ENCODE results near the gene KIRREL3. TPM values are rescaled to one million over a fixed set of nuclear protein-coding genes. Genes with fewer than 3 reads are reported as not detected.
A peak's percentile ranks its signal among the peaks of the same experiment; 100 is the strongest.

The KIRREL3 gene
- total RNA-seq, 2 donors from 2014 or later = not detected

DNA sequence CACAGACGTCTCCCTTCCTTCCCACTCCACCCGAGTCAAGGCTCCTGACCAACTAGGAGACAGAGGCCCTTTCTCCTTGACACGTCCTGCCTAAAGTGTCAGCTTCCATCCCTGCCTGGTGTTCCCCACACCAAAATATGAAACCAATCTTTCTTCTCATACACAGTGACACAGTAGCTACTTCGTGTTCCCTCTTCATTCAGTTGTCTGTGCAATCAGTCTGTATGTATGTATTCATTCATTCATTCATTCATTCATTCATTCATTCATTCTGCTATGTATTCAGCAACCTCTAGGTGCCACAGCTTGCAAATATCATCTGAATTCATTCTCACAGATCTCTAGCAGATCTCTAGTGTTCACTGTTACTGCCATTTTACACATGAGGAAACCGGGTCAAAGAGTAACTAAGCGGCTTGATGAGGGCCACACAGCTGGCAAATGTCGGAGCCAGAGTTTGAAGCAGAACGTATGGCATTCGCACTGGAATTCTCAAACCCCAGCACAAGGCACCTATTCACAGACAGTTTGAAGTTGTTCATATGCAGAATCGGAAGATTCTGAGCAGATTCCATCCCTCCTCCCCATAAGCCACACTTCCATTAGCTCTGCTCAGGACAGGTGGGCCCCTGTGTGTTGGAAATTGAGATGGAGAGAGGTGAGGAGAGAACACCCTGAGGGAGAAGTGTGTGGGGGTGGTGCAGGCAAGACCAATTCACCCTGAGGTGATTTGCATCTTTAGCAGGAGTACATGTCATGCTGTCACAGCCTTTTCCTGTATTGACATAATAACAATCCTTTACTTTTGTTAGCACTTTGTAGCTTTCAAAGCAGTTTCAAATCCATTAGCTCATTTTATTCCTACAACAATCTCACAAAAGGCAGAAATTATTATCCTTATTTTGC, 369.4 kb downstream of the KIRREL3 start:
- H3K27ac Mint-ChIP-seq = no peak overlapping the region
- H3K9me3 Mint-ChIP-seq = no peaks in the 10 kb centered on the region
- no peaks in the 10 kb centered on the region for H3K36me3 Mint-ChIP-seq
- no peak for ATAC-seq
- no peak for DNase-seq (ENCODE audit: low spot score in 2 of 2)

DNA sequence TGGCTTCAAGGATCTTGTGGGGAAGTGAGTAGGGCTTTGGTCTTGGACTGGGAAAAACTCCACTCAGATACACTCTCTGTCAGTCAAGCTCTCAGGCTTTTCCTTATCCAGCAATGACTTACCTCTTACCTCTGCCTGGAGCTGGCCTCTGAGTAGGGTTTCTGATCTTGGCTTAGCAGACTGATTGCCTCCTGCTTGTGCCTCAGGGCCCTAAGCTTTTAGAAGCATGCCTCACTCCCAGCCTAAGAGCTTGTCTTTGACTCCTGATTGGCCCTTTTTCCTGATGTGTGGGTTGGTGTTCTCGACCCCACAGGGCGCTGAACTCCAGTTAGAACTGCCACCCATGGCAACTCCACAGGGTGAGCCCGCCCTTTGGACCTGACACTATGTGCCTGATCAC, 370.1 kb downstream of the KIRREL3 start:
- H3K27ac Mint-ChIP-seq = no peak overlapping the region
- DNase-seq (ENCODE audit: low spot score in 2 of 2) (no peak), ATAC-seq (no peak)
- no peaks in the 10 kb centered on the region for H3K36me3 Mint-ChIP-seq
- no peaks in the 10 kb centered on the region for H3K9me3 Mint-ChIP-seq

DNA sequence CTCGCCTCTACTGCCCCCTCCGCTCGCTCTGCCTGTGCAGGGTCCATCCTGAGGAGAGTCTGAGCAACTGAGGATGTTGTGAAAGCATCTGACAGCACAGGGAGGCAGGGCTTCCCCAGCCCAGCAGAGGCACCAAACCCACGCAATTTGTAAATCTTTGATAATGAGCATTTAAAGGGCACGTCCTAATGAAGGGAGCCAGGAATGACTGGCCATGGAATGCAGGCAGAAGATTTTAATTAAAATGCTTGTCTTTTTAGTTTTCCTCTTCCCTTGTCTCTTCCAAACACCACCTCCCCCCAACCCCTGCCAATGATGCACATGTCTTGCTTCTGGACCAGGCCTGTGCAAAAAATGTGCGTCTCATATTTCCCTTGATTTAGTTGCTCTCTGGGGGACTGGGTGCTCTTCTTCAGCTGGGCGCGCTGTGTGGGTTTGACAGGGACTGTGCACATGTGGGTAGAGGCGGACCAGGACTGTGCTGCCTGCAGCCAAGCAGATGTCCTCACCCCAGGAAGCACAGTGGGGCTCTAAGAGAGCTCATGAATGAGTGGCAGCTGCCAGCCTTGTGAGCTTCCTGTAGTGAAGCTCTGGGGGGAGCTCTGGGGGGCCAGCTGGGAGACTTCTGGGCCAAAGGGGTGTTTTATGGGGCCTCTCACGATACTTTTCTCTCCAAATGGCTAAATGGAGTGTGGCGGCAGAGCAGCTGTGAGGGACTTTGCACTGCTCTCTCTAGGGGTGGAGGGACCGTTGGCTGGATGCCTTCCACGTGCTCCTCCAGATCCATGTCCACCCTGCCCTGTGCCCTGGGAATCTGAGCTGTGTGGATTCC, 371.6 kb downstream of the KIRREL3 start:
- H3K27ac Mint-ChIP-seq = no peak overlapping the region
- H3K9me3 Mint-ChIP-seq = no peaks in the 10 kb centered on the region
- no peak for DNase-seq (ENCODE audit: low spot score in 2 of 2)
- H3K36me3 Mint-ChIP-seq = no peaks in the 10 kb centered on the region
- ATAC-seq = no peak

DNA sequence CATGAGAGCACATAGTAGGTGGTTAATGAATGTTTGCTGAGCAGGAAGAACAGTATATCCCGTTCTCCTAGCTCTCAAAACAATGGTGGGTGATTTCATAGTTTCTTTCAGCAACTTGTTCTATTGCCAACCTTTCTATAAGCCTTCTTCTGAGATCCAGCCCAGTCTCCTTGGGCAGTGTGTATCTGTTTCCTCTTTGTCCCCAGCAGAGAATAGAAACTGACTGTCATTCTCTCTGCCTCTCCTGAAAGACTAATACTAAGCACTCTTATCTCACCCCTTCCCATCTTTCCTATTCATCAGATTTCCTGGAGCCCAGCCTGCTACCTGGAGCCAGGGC, 372.1 kb downstream of the KIRREL3 start:
- no peaks in the 10 kb centered on the region for H3K9me3 Mint-ChIP-seq
- no peak overlapping the region for H3K27ac Mint-ChIP-seq
- no peak for DNase-seq (ENCODE audit: low spot score in 2 of 2)
- no peak for ATAC-seq
- H3K36me3 Mint-ChIP-seq = no peaks in the 10 kb centered on the region

DNA sequence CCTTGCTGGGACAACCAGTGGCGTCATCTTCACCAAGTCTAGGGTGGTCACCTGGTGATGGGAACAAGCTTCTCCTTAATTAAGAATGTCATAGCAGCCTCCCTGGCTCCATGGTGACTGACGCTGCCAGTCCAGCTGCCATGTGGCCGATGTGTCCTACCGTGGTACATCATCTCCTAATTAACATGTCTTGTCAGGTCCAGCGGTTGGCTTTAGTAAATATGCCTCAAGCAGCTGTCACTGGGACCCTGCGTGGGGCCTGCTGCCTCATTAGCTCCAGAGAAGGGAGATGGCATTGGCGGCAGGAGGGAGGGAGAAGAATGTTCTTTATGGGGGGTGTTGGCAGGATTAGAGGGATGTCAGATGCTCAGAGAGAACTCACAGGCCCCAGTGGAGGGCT, 373.1 kb downstream of the KIRREL3 start:
- no peak for DNase-seq (ENCODE audit: low spot score in 2 of 2)
- Mint-ChIP-seq H3K27ac (no peak overlapping the region), H3K36me3 (no peaks in the 10 kb centered on the region), H3K9me3 (no peaks in the 10 kb centered on the region)
- no peak for ATAC-seq

DNA sequence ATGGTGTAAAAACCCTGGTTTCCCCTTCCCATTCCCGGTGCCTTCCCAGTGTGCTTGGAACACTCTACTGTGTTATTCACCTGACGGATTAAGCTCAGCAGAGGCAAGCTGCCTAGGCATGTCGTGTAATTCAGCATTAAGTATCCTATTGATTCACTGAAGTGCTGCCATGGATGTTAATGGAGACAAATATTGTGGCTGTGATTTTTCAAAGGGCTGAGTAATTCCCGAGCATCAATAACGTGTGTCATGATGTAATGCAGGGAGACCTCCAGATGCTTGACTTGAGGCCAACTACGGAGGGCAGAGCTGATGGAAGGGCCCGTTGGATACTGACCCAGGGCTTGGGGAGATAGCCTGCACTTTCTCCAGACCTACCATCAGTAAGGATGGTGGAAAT, 376.1 kb downstream of the KIRREL3 start:
- ATAC-seq (no peak), DNase-seq (ENCODE audit: low spot score in 2 of 2) (no peak)
- H3K9me3 Mint-ChIP-seq = no peaks in the 10 kb centered on the region
- no peak overlapping the region for H3K27ac Mint-ChIP-seq
- H3K36me3 Mint-ChIP-seq = no peaks in the 10 kb centered on the region

DNA sequence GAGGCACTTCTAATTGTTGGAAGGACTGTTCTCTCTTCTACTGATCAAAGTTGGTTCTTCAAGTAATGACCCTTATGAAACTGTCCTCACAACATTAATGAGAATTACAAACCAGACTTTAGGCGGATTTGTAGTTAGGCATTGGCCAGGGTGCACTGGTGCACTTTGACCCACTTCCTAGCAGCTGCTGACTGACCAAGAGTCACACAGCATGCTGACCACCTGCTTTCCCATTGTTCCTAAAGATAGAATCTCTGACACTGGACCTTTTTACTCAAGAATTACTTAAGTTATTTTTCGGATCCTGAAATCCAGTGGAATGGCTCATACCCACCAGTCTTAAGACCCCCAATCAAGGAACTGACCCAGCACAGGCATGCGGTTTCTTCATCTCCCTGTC, 381.1 kb downstream of the KIRREL3 start:
- no peak for ATAC-seq
- no peaks in the 10 kb centered on the region for H3K9me3 Mint-ChIP-seq

DNA sequence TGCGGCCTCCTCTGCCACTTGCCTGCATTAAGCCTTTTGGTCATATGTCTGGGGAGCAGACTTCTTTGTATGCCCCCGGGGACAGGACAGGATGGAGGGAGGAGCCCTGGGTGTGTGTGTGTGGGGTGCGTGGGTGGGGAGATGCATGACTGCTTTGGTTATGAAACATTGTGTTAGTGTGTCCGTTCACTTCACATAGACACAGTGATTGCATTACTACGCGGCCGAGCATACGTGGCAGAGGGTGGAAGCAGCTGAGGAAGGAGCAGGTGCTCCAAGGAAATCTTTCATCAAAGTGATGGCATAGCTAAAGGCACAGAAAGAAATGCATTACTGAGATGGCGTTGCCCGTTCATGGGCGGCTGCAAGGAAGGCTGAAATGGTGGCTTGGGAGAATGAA, 384.7 kb downstream of the KIRREL3 start:
- DNase-seq (ENCODE audit: low spot score in 2 of 2) = no peak
- Mint-ChIP-seq H3K27ac (no peak overlapping the region), H3K9me3 (no peaks in the 10 kb centered on the region), H3K36me3 (no peaks in the 10 kb centered on the region)
- ATAC-seq = no peak

More for the DNA sequence above, 381.1 kb downstream of the KIRREL3 start:
- DNase-seq (ENCODE audit: low spot score in 2 of 2) = no peak
- no peak overlapping the region for H3K27ac Mint-ChIP-seq
- H3K36me3 Mint-ChIP-seq = no peaks in the 10 kb centered on the region

DNA sequence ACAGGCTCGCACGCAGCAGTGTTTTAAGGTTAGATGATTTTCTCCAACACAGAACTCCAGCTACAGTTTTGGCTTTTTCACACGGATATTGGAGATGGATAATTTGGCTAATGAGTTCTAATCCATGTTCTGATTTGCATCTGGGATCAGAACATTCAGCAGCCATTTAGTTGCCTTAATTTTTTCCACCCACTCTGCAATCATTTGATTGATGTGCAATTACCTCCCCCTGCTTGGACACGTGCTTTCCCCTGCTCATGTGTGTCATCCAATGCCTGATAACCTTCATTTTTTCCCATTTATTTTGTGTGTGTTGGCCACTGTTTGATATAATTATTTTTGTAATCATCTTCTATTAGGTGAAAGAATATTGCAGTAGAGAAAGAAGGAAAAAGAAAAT, 387.3 kb downstream of the KIRREL3 start:
- no peaks in the 10 kb centered on the region for H3K36me3 Mint-ChIP-seq
- ATAC-seq = no peak
- H3K9me3 Mint-ChIP-seq = no peaks in the 10 kb centered on the region
- H3K27ac Mint-ChIP-seq = no peak overlapping the region
- DNase-seq (ENCODE audit: low spot score in 2 of 2) = no peak

DNA sequence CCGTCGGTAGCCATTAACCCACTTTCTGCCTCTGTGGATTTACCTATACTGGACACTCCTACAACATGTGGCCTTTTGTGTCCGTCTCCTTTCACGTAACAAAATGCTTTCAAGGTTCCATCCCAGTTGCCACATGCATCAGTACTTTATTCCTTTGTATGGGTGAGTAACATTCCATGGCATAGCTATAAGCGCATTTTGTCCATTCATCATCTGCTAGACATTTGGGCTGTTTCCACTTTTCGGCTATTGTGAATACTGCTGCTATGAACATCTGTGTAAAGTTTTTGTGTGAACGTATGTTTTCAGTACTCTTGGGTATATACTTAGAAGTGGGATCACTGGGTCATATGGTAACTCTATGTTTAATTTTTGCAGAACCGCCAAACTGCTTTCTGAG, 387.9 kb downstream of the KIRREL3 start:
- Mint-ChIP-seq H3K27ac (no peak overlapping the region), H3K9me3 (no peaks in the 10 kb centered on the region), H3K36me3 (no peaks in the 10 kb centered on the region)
- ATAC-seq (no peak), DNase-seq (ENCODE audit: low spot score in 2 of 2) (no peak)

DNA sequence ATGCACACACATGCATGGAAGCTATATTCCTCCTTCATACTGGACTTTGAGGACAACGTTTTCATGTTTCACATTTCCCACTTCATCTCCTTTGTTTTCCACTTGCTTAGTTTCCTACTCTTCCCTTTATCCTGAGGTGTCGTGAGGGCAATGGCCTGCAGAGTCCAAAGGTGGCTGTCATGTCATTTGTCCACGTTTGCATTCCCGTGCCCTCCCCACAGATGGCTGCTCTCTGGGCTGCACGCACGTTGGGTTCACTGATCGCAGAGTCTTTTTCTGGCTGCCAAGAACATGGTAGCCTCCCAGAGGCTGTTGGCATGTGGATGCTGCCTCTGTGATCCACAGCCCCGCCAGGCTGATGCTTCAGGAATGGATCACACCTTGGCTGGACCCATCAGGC, 389.1 kb downstream of the KIRREL3 start:
- H3K27ac Mint-ChIP-seq = no peak overlapping the region
- H3K9me3 Mint-ChIP-seq = no peaks in the 10 kb centered on the region
- DNase-seq (ENCODE audit: low spot score in 2 of 2) = no peak
- no peak for ATAC-seq
- no peaks in the 10 kb centered on the region for H3K36me3 Mint-ChIP-seq

DNA sequence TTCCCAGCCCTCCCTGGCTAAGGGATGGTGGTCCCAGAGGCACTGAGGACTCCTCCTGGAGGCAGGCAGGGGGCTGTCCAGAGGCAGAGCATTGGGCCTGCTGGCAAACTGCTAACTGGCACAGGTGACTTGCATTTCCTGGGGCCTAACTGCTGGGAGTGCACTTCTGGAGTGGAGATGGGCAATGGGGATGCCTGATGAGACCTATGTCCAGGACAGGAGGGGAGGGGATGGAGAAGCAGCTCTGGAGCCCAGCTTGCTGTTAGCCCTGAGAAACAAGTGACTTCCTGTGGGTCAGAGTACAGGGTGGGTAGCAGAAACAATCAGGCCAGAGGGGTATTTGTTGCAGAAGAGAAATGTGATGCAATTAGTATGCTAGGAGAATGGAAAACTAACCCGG, 391.9 kb downstream of the KIRREL3 start:
- Mint-ChIP-seq H3K36me3 (no peaks in the 10 kb centered on the region), H3K27ac (peak overlapping the region in 1 of 2 donors; percentile 82), H3K9me3 (no peaks in the 10 kb centered on the region)
- DNase-seq (ENCODE audit: low spot score in 2 of 2) (no peak), ATAC-seq (no peak)

DNA sequence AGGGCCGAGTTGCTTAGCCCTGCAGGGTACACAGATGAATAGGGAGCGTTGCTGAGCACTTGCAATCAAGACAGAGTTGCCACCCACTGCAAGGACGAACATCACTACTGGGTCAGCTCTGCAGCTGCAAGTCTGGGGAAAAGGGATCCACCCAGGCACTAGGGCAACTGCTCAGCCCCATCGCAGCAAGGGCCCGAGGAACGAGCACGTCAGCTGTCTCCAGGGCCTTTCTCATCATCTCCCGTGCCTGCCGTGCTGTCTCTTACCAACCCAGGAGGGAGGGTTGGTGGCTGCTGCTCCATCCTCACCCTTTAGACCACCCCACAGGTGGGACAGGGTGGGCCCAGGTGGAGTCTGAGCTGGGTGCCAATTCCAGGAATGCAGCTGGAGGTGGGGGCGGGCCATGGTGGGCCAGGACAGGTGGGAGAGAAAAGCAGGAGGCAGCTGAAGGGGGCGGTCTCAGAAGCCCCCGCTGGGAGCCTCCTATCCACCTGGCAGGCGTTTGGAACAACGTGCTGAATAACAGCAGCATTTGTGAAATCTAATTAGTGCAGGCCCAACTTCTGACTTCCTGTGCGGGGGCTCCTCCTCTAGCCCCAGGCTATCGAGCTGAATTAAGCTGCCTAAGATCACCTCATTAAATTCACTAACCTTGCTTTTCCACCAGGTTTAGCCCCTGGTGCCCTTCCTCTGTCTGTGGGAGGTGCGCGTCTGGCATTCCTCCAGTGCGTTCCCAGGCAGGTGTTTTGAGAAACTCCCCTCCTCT, 392.6 kb downstream of the KIRREL3 start:
- H3K36me3 Mint-ChIP-seq = no peaks in the 10 kb centered on the region
- no peak overlapping the region for H3K27ac Mint-ChIP-seq
- no peak for DNase-seq (ENCODE audit: low spot score in 2 of 2)
- no peak for ATAC-seq
- H3K9me3 Mint-ChIP-seq = no peaks in the 10 kb centered on the region

DNA sequence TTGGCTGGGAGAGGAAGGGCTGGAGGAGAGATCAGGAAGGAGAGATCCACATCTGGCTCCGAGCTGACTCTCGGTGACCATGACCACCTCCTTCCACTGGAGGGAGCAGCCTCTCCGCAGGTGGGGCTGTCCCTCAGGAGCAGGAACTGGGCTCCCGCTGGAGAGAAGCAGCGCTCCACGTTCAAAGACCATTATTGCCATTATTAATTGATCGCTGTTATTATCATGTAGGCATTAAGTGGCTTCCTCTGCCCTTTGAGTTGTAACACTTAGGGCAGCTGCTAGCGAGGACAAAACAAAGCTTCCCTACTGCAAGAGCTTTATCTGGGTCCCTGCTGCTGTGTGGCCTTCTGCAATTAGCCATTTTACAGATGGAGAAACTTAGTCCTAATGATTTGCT, 393.2 kb downstream of the KIRREL3 start:
- Mint-ChIP-seq H3K9me3 (no peaks in the 10 kb centered on the region), H3K27ac (no peak overlapping the region), H3K36me3 (no peaks in the 10 kb centered on the region)
- peak in 1 of 2 donors; percentile 15 for DNase-seq (ENCODE audit: low spot score in 2 of 2)
- peak; percentile 36 to 63 for ATAC-seq

DNA sequence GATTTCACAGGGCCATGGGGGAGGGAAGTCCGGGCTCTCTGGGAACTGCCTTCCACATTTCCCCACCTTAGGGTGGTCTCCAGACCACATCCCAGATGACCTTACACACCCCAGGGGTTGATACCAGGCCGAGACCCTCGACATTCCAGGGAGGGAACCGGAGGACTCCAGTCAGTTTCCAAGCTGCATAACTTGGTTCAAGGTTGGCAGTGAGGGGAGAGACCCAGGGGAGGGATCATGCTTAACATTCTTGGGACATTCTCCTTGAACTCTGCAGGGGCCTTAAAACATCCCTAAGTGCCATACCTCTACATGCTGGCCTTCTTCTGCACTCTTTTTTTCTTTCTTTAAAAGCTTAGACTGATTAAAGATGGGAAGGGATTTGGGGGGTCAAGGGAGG, 394.1 kb downstream of the KIRREL3 start:
- H3K27ac Mint-ChIP-seq = no peak overlapping the region
- H3K36me3 Mint-ChIP-seq = no peaks in the 10 kb centered on the region
- DNase-seq (ENCODE audit: low spot score in 2 of 2) (no peak), ATAC-seq (no peak)
- H3K9me3 Mint-ChIP-seq = no peaks in the 10 kb centered on the region

DNA sequence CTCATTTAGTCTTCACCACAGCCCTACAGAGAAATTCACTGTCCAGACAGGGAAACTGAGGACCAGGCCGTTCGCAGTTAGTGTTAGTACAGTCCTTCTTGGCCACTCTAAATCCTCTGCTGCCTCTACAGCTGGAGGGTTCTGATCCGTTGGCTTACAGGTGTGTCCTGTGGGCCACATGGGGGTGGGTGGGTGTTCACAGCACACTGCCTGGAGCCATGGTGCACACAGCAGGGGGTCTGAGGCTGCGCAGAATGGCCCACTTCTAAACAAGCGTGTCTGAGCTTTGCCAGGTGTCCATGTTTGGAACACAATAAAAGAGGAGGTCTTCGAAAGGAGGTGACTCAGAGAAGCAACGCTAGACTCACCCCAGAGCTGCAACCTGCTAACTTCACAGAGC, 396.1 kb downstream of the KIRREL3 start:
- no peak for ATAC-seq

DNA sequence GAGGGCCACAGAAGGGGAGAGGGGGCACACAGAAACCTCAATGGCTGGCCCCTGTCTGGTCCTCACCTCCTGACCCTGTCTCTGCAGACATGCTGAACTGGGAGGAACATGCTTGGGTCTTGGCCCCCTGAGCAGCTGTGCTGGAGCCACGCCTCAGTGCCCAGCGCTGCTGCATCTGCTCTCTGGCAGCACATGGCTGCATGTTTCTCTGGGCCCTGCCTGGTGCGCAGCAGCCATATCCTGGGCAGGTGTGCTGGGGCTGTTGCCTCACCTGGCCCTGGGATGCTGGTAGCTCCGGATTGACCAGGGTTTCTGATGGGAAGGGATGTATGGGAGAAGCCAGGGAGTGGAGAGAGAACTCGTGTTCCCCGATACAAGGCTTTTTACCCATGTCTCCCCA, 397.1 kb downstream of the KIRREL3 start:
- Mint-ChIP-seq H3K27ac (no peak overlapping the region), H3K9me3 (no peaks in the 10 kb centered on the region), H3K36me3 (no peaks in the 10 kb centered on the region)
- no peak for ATAC-seq
- DNase-seq (ENCODE audit: low spot score in 2 of 2) = no peak

More for the DNA sequence above, 396.1 kb downstream of the KIRREL3 start:
- DNase-seq (ENCODE audit: low spot score in 2 of 2) = no peak
- no peak overlapping the region for H3K27ac Mint-ChIP-seq
- H3K9me3 Mint-ChIP-seq = no peaks in the 10 kb centered on the region
- no peaks in the 10 kb centered on the region for H3K36me3 Mint-ChIP-seq
